GM19240 (cell line): ENCODE measurements around the gene AKAP11.

ENCODE experiments used
- DNase-seq: peaks from one replicate; pipeline ENCODE4 v3.0.0; 2011; ENCODE audit warnings: low spot score; ENCODE audit not compliant: insufficient read length

The AKAP11 gene

GRCh38 chr13:42274386-42275097 is 2.6 kb downstream of the AKAP11 start:
- DNase-seq, result no peak

GRCh38 chr13:42275098-42275471 is 3.1 kb downstream of the AKAP11 start:
- DNase-seq, result no peak

GRCh38 chr13:42275506-42275905 is 3.6 kb downstream of the AKAP11 start:
- no peak for DNase-seq

GRCh38 chr13:42276683-42277082 is 4.7 kb downstream of the AKAP11 start:
- DNase-seq, result no peak

GRCh38 chr13:42277618-42278276 is 5.8 kb downstream of the AKAP11 start:
- no peak for DNase-seq

GRCh38 chr13:42279080-42279479 is 7.1 kb downstream of the AKAP11 start:
- no peak for DNase-seq

- DNase-seq, result no peak
Observed at GRCh38 chr13:42279986-42280385, 8.0 kb downstream of the AKAP11 start.

GRCh38 chr13:42280537-42280936 is 8.6 kb downstream of the AKAP11 start:
- no peak for DNase-seq

- DNase-seq, result no peak
Observed at GRCh38 chr13:42283574-42283973, 11.6 kb downstream of the AKAP11 start.

GRCh38 chr13:42284068-42284467 is 12.1 kb downstream of the AKAP11 start:
- no peak for DNase-seq

GRCh38 chr13:42298392-42298791 is 26.4 kb downstream of the AKAP11 start:
- no peak for DNase-seq

GRCh38 chr13:42305503-42305902 is 33.6 kb downstream of the AKAP11 start:
- no peak for DNase-seq

- no peak for DNase-seq
Observed at GRCh38 chr13:42307461-42307860, 35.5 kb downstream of the AKAP11 start.

GRCh38 chr13:42312817-42313431 is 41.0 kb downstream of the AKAP11 start:
- no peak for DNase-seq

GRCh38 chr13:42318570-42318969 is 46.6 kb downstream of the AKAP11 start:
- DNase-seq, result no peak

GRCh38 chr13:42320375-42320787 is 48.4 kb downstream of the AKAP11 start:
- no peak for DNase-seq

GRCh38 chr13:42322806-42323205 is 50.9 kb downstream of the AKAP11 start:
- DNase-seq, result no peak

GRCh38 chr13:42324704-42325103 is 52.8 kb downstream of the AKAP11 start:
- no peak for DNase-seq

GRCh38 chr13:42327725-42328124 is 55.8 kb downstream of the AKAP11 start:
- DNase-seq, result no peak

GRCh38 chr13:42328672-42329071 is 56.7 kb downstream of the AKAP11 start:
- no peak for DNase-seq

- no peak for DNase-seq
Observed at GRCh38 chr13:42329239-42329638, 57.3 kb downstream of the AKAP11 start.

- DNase-seq, result no peak
Observed at GRCh38 chr13:42331009-42331408, 59.1 kb downstream of the AKAP11 start.
